Neural progenitor cell (in vitro differentiated cells): ENCODE measurements around the gene TMEM165. TPM values are rescaled to one million over a fixed set of nuclear protein-coding genes. Genes with fewer than 3 reads are reported as not detected.

ENCODE experiments used
- DNase-seq: peaks from one replicate; pipeline ENCODE4 v3.0.0-alpha.2; 2016; ENCODE audit warnings: low spot score
- H2AFZ ChIP-seq: fragments of 200-600 bp; sonication (generic); replicated peaks from 2 replicates; pipeline ENCODE4 v1.6.1; 2016; ENCODE audit warnings: antibody characterized with exemption
- H3F3A ChIP-seq: fragments of 200-600 bp; sonication (generic); 2 replicates; pipeline ENCODE4 v1.6.1; 2016; ENCODE audit warnings: antibody characterized with exemption, low read depth
- H3K27ac ChIP-seq: fragments of 200-600 bp; sonication (generic); 2 replicates; pipeline ENCODE4 v1.5.1; 2016; ENCODE audit warnings: mild to moderate bottlenecking
- H3K27me3 ChIP-seq: fragments of 200-600 bp; sonication (generic); 2 replicates; pipeline ENCODE4 v1.6.1; 2016; ENCODE audit warnings: mild to moderate bottlenecking, moderate library complexity
- H3K36me3 ChIP-seq: fragments of 200-600 bp; sonication (generic); 2 replicates; pipeline ENCODE4 v1.5.1; 2016
- H3K4me1 ChIP-seq: fragments of 200-600 bp; sonication (generic); 2 replicates; pipeline ENCODE4 v1.6.1; 2016; ENCODE audit warnings: mixed run types
- H3K4me2 ChIP-seq: fragments of 200-600 bp; sonication (generic); 2 replicates; pipeline ENCODE4 v1.6.1; 2016
- H3K4me3 ChIP-seq: fragments of 200-600 bp; sonication (generic); 2 replicates; pipeline ENCODE4 v1.5.1; 2016
- H3K79me2 ChIP-seq: fragments of 200-600 bp; sonication (generic); 2 replicates; pipeline ENCODE4 v1.6.1; 2016; ENCODE audit warnings: low read depth
- H3K9ac ChIP-seq: fragments of 200-600 bp; sonication (generic); 2 replicates; pipeline ENCODE4 v1.6.1; 2016
- H3K9me3 ChIP-seq: fragments of 200-600 bp; sonication (generic); 2 replicates; pipeline ENCODE4 v1.5.1; 2016; ENCODE audit warnings: low read depth
- H4K20me1 ChIP-seq: fragments of 200-600 bp; sonication (generic); 2 replicates; pipeline ENCODE4 v1.6.1; 2016; ENCODE audit warnings: low read depth
- H3K27ac Mint-ChIP-seq: 3 replicates; pipeline ENCODE4 v1.8.0; 2021; ENCODE audit warnings: mixed read lengths
- H3K27me3 Mint-ChIP-seq: 2 replicates; pipeline ENCODE4 v1.8.0; 2022; ENCODE audit warnings: low read depth, mild to moderate bottlenecking, inconsistent platforms, moderate library complexity, mixed read lengths; ENCODE audit not compliant: insufficient read depth
- H3K36me3 Mint-ChIP-seq: 3 replicates; pipeline ENCODE4 v1.8.0; 2021; ENCODE audit warnings: mixed read lengths
- H3K4me1 Mint-ChIP-seq: 3 replicates; pipeline ENCODE4 v1.8.0; 2021; ENCODE audit warnings: mixed read lengths
- H3K4me3 Mint-ChIP-seq: 3 replicates; pipeline ENCODE4 v1.8.0; 2021; ENCODE audit warnings: mild to moderate bottlenecking, moderate library complexity, mixed read lengths
- H3K9me3 Mint-ChIP-seq: 3 replicates; pipeline ENCODE4 v1.8.0; 2020; ENCODE audit warnings: mixed read lengths
- CTCF ChIP-seq: fragments of 200-600 bp; sonication (generic); IDR thresholded peaks from 2 replicates; pipeline ENCODE4 v1.5.1; 2017; ENCODE audit warnings: antibody characterized with exemption, mild to moderate bottlenecking
- EZH2 ChIP-seq: fragments of 200-600 bp; sonication (generic); IDR thresholded peaks from 2 replicates; pipeline ENCODE4 v1.6.1; 2017; ENCODE audit warnings: antibody characterized with exemption, mild to moderate bottlenecking, moderate library complexity
- EZH2phosphoT487 ChIP-seq: fragments of 200-600 bp; sonication (generic); IDR thresholded peaks from 2 replicates; pipeline ENCODE4 v1.6.1; 2017; ENCODE audit warnings: antibody characterized with exemption
- total RNA-seq: library from RNA; depleted of rRNA; stranded (reverse); fragments of >200 nt; gene quantifications from 2 replicates; pipeline ENCODE4 v1.2.3, GENCODE V29; 2015; ENCODE audit warnings: low replicate concordance

Gene TMEM165
- total RNA-seq, 1 donor from 2014 or later, result 110 TPM

- no peaks in the 10 kb centered on the region for H3K4me1 ChIP-seq
- Mint-ChIP-seq H3K27ac (no peak overlapping the region), H3K4me1 (no peaks in the 10 kb centered on the region), H3K36me3 (peaks cover 32% of the 10 kb centered on the region), H3K27me3 (no peaks in the 10 kb centered on the region), H3K9me3 (no peaks in the 10 kb centered on the region), H3K4me3 (no peak overlapping the region)
- no peak overlapping the region for H3K4me3 ChIP-seq
- no peaks in the 10 kb centered on the region for H3K9me3 ChIP-seq
- no peak for DNase-seq
- H2AFZ ChIP-seq, result no peak overlapping the region
- no peak overlapping the region for H3K27ac ChIP-seq
- H3F3A ChIP-seq, result no peaks in the 10 kb centered on the region
- H3K79me2 ChIP-seq, result no peaks in the 10 kb centered on the region
- H3K36me3 ChIP-seq, result peaks cover 7% of the 10 kb centered on the region
- no peak overlapping the region for H3K9ac ChIP-seq
- TF ChIP-seq EZH2, result no peak
- no peak for TF ChIP-seq CTCF
- TF ChIP-seq EZH2phosphoT487, result no peak
- no peaks in the 10 kb centered on the region for H3K27me3 ChIP-seq
- no peak overlapping the region for H3K4me2 ChIP-seq
- H4K20me1 ChIP-seq, result no peaks in the 10 kb centered on the region
These were observed 46.8 kb downstream of the TMEM165 start for GRCh38 chr4:55442541-55442940.

GRCh38 chr4:55444827-55445226 lies 49.1 kb downstream of the TMEM165 start:
- H3K27me3 ChIP-seq, result no peaks in the 10 kb centered on the region
- H3K9me3 ChIP-seq, result no peaks in the 10 kb centered on the region
- H3F3A ChIP-seq, result no peaks in the 10 kb centered on the region
- no peaks in the 10 kb centered on the region for H3K4me1 Mint-ChIP-seq
- H3K27me3 Mint-ChIP-seq, result no peaks in the 10 kb centered on the region
- no peak overlapping the region for H2AFZ ChIP-seq
- peak; percentile 24 for DNase-seq
- no peak overlapping the region for H3K4me3 ChIP-seq
- H3K9ac ChIP-seq, result no peak overlapping the region
- H3K4me2 ChIP-seq, result no peak overlapping the region
- peaks cover 30% of the 10 kb centered on the region for H3K36me3 Mint-ChIP-seq
- H3K4me3 Mint-ChIP-seq, result no peak overlapping the region
- H4K20me1 ChIP-seq, result no peaks in the 10 kb centered on the region
- no peaks in the 10 kb centered on the region for H3K9me3 Mint-ChIP-seq
- no peak overlapping the region for H3K27ac Mint-ChIP-seq
- H3K4me1 ChIP-seq, result no peaks in the 10 kb centered on the region
- TF ChIP-seq CTCF (peak; percentile 45), EZH2 (no peak)
- H3K79me2 ChIP-seq, result no peaks in the 10 kb centered on the region
- no peak overlapping the region for H3K27ac ChIP-seq
- peaks cover 11% of the 10 kb centered on the region for H3K36me3 ChIP-seq

- Mint-ChIP-seq H3K4me3 (no peak overlapping the region), H3K27ac (no peak overlapping the region), H3K27me3 (no peaks in the 10 kb centered on the region), H3K36me3 (peaks cover 26% of the 10 kb centered on the region), H3K4me1 (no peaks in the 10 kb centered on the region), H3K9me3 (no peaks in the 10 kb centered on the region)
- no peak for DNase-seq
- H3K36me3 ChIP-seq, result peaks cover 11% of the 10 kb centered on the region
- no peaks in the 10 kb centered on the region for H3K79me2 ChIP-seq
- H3K27ac ChIP-seq, result no peak overlapping the region
- H3K9ac ChIP-seq, result no peak overlapping the region
- H4K20me1 ChIP-seq, result no peaks in the 10 kb centered on the region
- H3K4me2 ChIP-seq, result no peak overlapping the region
- TF ChIP-seq CTCF (no peak), EZH2 (no peak), EZH2phosphoT487 (no peak)
- no peaks in the 10 kb centered on the region for H3F3A ChIP-seq
- no peaks in the 10 kb centered on the region for H3K4me1 ChIP-seq
- no peak overlapping the region for H2AFZ ChIP-seq
- H3K4me3 ChIP-seq, result no peak overlapping the region
- no peaks in the 10 kb centered on the region for H3K27me3 ChIP-seq
- no peaks in the 10 kb centered on the region for H3K9me3 ChIP-seq
These were observed 50.3 kb downstream of the TMEM165 start for GRCh38 chr4:55445921-55446577.
